ENCODE measurements around the gene SENP7.

The SENP7 gene

DNA sequence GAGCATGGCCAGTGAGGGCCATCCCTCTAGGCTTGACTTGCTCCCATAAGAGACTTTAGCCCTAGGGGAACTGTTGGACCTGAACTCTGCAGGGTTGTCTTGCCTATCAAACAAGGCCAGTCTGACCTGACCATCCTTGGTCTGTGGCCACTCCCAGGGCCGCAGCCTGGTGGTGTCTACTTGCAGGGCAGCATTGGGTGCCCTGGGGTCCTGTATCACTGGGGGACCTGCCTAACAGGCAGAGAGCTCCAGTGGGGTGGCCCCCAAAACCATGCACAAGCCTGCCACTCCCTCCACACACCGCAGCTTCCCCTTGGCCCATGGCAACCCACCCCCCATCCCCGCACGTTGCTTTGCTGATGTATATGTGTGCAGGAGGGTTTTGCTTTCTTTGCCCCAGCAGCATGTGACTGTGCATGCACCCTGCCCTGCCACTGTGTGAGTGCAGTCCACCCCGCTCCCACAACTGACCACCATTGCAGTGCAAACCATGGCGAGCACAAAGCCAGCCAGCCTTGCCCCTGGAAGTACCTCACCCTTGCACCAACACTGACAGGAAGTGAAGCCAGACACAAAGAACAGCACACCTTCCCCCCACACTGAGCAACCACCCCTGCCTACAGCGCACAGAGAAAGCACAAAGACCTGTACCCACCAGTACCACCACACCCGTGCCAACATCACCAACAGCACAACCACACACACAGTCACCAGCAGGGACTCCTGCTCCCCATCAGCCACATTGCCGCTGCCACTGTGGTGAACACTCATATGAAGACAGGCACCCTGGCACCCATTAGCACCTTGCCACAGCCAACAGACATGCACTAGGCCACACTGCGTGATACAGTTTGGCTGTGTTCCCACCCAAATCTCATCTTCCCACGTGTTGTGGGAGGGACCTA, 88.8 kb downstream of the SENP7 start:
- FAIRE-seq, result no peak

DNA sequence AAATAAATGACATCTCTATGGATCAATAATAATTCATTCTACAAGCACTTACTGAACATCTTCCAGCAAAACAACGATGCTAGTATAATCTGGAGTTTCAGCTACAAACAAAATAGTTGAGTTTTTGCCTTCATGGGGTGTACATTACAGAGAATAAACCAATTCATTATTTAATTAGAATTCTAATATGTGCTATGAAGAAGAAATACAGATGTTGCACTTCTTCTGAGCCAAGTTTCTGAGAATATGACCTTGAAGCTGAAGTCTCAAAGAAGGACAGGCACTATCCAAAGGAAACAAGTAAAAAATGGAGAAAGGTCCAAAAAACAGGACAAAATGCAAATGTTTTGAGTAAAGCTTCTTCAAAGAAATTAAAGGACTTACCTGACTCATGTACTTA, 94.2 kb downstream of the SENP7 start:
- no peak for FAIRE-seq

DNA sequence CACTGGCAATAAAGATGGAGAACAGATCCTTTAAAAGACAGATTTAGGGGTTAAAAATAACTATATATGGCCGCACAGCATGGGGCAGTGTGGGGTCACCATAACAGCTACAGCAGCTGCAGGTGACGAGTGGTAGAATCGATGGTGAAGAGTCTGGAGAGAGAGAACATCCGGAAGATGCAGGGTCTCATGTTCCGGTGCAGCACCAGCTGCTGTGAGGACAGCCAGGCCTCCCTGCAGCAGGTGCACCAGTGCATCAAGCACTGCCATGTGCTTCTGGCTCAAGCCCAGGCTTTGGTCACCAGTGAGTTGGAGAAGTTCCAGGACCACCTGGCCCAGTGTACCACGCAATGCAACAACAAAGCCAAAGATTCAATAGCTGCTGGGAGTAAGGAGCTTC, 98.9 kb downstream of the SENP7 start:
- no peak for FAIRE-seq

DNA sequence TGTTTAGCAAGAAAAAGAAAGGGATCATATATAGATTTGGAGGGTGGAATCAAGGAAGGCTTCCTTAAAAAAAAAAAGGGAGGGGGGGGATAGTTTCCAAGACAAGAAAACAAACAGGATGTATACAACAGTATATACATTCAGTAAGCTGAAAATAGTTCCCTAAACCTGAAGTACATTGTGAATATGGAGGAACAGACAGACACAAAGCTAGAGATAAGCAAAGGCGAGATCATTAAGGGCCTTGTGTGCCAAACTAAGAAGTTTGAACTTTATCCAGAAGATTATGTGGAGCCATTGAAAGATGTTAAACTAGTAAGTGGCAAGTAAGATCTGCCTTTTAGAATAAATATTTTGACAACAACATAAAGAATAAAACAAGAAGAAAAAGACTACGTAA, 99.4 kb downstream of the SENP7 start:
- FAIRE-seq, result no peak

DNA sequence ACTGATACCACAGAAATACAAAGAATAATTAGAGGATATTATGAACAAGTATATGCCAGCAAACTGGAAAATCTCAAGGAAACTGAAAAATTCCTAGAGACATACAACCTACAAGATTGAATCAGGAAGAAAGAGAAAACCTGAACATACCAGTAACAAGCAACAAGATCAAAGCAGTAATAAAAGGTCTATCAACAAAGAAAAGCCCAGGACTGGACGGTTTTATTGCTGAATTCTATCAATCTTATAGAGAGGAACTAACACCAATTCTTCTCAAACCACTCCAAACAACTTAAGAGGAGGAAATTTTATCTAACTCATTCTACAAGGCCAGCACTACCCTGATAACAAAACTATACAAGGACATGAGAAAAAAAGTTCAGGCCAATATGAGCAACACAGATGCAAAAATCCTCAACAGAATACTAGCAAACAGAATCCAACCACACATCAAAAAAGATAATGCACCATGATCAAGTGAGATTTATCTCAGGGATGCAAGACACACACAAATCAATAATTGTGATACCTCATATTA, 121.5 kb downstream of the SENP7 start:
- FAIRE-seq, result no peak

DNA sequence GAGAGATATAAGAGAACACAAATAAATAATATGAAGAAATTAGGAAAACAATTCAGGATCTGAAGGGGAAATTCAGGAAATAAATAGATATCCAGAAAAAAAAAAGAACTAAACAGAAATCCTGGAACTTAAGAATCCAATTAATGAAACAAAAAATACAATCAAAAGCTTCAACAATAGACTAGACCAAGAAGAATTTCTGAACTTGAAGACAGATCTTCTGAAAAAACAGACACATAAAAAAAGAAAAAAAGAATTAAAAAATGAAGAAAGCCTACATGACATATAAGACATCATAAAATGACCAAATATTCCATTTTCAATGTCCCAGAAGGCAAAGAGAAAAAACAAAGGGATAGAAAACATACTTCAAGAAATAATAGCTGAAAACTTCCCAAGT, 124.3 kb downstream of the SENP7 start:
- FAIRE-seq, result peak; percentile 37

DNA sequence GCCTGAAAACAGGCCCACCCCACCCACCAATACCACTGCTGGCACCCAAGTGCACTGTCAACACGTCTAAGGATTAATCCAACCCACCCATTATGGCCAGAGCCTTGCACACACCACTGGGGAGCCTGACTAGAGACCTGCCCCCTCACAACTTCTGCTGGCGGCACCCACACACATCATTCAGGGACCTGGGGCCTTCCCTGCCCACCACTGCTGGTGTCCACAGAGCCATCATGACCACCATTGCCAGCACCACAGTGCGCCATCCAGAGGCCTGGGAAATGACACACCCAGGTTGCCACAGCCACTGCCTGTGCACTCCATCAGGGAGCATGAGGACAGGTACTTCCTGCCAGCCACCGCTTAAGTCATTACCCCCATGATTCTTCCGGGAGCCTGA, 125.7 kb downstream of the SENP7 start:
- no peak for FAIRE-seq

DNA sequence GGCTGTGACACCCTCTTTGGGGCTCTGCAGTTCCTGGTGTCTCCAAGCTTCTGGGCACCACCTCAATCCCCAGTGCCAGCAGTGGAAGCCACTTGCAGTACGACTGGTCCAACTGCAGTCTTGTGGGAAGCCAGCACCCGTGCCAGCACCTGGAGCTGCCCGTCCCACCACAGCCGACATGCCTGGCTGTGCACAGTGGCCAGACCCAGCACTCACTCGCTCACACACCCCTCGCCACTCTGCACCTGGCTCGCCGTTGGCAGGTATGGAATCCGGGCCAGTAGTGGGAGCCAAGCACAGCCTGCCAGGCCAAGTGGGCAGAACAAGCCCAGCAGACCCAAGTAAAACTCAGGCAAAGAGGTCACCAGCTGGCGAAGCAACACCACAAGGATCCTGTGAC, 128.6 kb downstream of the SENP7 start:
- FAIRE-seq, result no peak

DNA sequence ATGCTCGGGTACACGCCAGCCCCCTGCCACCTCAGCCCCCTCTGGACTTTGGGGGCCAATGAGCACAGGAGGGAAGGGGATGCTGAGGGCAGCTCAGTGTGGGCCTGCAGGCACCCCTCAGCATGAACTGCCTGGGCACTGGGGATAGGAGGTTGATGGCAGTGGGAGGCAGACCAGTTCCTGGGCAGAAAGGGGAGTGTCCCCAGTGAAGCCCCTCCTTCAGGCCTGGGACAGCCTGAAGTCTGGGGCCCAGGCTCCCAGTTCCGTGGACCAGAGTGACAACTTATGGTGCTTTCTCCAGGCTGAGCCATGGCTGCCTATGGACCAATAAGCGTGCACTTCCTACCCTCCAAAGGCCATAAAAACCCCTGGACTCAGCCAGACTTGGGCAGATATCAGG, 129.4 kb downstream of the SENP7 start:
- FAIRE-seq, result no peak

DNA sequence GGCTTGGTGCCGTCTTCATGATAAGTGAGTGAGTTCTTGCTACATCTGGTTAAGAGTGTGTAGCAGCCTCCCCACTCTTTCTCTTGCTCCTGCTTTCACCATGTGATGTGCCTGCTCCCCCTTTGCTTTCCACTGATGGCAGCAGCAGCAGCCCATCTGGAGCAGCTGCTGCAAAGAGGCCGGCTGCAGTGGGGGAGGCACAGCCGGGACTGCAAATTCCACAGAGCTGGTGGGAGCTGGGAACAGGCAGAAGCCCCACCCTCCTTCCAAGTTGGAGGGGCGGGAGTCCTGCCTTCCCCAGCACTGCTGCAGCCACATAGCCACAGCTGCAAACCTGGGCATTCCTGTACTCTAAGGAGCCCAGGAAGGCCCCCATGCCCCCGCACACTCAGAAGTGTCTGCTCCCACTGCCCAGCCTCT, 129.8 kb downstream of the SENP7 start:
- no peak for FAIRE-seq

DNA sequence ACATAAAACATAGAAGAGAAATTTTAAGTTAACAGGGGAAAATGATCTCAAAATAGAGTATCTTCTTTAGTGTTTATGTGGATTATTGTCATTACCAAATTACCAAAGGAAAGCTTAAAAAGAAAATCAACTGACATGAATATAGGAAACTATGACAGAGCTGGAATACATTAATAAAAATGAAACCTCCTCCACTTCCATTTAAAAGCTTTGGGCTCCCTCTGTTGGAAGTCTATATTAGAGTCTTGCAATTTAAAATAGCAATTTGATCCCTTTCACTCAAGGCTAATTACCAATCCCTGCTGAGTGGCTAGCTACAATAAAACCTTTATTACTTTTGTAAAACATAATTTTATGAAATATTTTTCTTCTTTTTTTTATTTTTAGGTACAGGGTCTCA, 131.2 kb downstream of the SENP7 start:
- peak; percentile 55 for FAIRE-seq

DNA sequence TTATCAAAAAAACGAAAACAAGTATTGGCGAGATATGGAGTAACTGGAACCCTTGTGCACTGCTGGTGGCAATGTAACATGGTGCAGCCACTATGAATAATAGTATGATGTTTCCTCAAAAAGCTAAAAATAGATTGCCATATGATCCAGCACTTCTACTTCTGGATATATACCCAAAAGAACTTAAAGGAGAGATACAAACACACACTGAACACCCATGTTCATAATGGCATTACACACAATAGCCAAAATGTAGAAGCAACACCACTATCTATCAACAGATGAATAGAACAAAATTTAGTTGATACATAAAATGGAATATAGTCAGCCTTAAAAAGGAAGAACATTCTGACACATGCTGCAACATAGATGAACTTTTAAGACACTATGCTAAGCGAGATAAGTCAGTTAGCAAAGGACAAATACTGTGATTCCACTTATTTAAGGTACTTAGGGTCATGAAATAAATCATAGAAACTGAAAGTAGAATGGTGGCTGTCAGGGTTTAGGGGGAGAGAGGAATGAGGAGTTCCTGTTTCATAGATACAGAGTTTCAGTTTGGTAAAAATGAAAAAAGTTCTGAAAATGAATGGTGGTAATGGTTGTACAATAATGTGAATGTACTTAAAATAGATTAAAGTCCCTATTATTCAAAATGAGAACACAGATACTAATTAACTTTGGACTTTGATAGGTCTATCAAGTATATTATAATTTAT, 133.2 kb downstream of the SENP7 start:
- FAIRE-seq, result no peak

DNA sequence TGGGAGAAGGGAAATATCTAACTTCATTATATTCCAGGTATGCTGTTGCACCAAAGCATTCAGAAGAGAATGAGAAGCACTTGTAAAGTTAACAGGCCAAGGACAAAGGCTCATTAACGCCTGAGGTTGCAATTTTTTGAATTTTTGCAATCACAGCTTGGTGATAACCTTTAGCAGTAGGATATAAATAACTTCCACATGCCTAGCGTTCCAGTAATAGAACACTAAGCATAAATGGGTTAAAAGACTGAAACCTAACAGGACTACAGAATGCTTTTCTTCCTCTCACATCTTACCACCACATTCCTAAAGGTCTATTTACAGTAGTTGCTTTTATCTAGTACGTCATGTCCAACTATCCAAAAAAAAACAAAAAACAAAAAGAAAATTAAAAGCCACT, 135.2 kb downstream of the SENP7 start:
- FAIRE-seq, result peak; percentile 55

DNA sequence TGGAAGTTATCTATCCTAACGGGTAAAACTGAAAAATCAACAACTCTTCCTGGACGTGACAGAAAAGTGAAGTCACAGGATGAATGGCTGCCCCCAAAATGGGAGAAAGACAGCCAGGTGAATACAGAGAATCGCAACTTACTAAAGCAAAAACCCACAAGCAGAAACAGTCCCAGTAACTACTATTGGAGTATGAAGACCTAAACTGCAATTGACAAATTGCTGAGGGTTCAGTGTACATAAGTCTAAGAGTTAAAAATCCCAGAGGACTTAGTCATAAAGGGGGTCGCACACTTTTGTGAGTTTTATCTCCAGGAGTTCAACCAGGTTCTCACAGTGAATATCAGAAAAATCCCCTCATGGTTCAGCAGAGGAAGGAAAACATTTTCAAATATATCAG, 135.8 kb downstream of the SENP7 start:
- no peak for FAIRE-seq

DNA sequence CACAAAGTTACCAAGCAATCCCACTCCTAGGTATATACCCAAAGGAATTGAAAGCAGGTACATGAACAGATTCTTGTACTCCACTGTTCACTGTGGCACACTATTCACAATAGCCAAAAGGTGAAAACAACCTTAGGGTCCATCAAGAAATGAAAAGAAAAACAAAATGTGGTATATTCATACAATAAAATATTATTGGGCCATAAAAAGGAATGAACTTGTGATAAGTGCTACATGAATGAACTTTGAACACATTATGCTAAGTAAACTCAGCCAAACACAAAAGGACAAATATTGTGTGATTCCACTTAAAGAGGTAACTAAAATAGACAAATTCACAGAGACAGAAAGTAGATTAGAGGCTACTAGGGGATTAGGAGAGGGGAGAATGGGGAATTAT, 137.4 kb downstream of the SENP7 start:
- FAIRE-seq, result no peak

DNA sequence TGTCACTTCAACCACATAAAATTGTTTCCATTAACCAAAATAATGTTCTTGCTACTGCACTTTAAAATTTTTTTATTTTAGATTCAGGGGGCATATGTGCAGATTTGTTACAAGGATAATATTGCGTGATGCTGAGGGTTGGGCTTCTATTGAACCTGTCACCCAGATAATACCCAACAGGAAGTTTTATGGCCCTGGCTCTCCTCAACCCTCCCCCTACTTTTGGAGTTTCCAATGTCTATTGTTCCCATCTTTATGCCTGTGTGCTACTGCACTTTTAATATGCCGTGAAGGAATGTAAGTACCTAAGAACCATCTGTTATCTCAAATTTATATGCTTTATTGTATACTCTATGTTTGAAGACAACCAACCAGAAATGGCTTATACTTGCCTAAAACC, 150.6 kb downstream of the SENP7 start:
- FAIRE-seq, result no peak

DNA sequence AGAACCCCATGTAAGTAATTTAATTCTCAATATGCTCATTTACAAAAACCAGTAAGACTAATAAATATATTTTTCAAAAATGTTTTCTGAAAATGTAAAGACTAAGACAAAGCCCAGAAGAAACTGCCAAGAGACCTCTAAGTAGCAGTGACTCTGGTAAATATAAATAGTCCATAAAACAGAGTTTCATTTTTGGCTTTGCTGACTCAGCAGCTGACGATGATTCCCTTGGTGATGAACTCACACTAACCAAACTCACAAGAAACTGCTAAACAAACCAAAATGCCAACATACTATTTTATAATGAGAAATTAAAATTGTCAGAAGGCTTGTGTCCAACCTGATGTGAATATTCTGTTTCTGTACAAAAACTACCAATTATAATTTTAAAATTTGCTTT, 161.2 kb downstream of the SENP7 start:
- no peak for FAIRE-seq

DNA sequence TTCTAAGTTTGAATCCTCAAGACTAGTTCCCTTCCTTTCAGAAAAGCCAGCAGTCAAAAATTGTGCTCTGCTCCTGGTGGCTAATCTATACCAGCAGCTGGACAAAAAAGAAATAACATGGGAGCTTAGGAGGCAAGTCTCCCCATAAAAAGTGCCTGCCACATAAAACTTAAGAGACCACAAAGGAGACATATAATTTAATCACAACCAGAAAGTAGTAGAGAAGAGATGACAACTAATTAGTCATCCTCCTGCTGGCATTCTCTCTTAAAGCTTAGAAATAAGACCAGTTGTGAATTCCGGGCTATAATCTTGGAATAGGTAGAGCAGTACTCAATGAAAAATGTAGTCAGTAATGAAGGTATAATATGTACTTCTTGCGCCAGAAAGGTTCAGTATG, 172.4 kb downstream of the SENP7 start:
- no peak for FAIRE-seq

DNA sequence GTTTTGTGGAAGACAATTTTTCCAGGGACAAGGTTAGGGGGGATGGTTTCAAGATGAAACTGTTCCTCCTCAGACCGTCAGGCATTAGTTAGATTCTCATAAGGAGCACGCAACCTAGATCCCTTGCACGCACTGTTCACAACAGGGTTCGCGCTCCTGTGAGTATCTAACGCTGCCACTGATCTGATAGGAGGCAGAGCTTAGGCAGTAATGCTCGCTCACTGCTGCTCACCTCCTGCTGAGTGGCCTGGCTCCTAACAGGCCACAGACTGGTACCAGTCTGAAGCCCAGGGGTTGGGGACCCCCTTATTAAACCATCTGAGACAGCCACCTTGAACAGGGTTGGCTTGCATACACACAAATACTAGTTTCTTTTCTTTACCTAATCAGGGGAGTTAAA, 179.1 kb downstream of the SENP7 start:
- FAIRE-seq, result no peak

DNA sequence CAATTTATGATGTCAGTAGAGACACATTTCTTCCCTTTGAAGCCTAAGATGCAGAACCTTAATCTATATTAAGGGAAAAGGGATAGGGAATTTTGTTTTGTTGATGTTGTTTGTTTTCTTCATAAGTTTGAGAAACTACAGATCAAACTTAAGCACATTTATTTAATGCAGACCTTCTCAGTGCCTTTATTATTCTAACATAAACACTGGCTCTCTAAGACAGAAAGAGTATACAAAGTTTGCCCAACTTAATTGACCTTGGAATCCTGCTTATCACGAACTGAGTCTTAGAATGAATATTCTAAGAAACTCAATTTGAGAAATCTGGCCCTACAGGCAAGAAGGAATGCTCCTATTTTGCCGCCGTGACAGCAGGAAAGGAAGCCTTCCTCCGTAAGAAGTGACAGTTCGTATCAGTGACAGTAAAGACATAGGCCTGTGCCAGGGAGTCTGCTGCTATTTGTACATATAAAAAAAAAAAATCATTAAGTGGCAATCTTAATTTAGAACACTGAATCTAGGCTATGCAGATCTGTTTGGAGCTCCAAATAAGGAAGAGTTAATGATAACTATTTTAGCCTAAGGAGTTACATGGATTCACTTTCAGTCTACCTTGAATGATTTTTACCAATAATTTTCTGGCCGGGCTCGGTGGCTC, 183.9 kb downstream of the SENP7 start:
- FAIRE-seq, result no peak

DNA sequence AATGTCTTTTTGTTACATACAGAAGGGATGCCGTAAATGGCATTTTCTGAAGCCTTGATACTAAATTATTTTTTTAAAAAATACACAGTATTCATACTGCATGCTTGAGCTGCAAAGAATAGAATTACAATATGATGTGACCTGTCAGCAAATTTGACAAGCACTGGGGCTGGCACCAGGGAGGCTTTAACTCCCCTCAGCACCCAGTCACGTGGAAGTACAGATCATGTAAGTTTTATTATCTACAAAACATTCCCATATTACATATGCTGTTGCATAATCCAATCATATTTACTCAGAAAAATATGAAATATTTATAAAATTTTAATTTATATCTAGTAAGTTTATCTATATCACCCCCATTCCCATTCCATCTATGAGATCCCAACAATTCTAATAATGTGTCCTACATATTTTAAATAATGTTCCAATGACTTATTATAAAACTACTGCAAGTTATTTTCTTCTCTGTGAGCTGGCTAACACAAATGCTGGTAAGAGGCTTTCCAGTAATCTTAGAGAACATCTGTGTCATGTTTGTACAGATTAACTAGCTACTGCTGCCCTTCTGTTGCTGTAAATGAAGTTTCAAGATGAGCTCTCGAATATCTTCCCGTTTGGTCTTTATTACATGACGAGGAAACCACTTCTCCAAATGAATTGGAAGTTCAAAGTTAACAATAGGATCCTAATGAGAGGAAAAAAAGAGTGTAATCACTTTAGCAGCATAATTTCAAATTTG, 187.4 kb downstream of the SENP7 start:
- FAIRE-seq, result no peak

DNA sequence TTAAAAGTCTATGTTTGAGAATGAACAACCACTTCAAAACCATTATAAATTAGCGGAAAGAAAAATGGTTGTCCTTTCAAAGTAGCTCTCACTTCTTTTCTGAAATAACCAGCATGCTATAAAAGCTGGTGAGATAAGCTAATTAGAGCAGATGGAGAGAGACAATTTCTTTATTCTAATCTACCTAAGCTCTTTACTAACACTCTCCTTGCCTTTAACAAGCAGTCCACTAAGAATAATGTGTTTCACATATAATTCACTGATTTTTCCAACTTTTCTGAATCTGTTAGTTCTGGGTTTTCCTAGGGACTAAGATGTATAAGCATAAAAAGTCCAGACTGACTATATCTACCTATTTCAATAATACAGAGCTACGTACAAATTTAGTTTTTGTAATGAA, 192.5 kb downstream of the SENP7 start, which contains the start of gene IMPG2:
Gene IMPG2 (minus strand): TSS at position 101 of the 400 bp plus-strand sequence. CDS start 203 bp downstream, outside the sequence.
- no peak for FAIRE-seq

DNA sequence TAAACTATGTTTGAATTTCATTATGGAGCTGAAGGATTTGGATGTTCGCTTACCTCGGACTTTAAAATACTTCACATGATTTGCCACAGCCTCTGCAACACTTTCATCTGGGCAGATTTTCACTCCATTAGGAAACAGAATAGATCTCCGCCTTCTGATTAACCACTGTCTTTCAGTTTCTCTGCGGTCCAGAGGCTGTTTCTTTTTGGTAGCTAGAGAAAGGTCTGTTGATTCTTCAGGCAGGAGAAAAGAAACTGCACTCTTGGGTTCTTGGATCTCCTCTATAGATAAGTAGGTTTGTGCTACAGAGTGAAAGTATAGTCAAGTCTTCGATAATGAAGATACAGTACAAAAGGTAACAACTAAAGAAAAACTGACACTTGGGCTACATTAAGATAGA, 193.5 kb downstream of the SENP7 start:
- FAIRE-seq, result no peak
